ENCODE results near the gene CDON.

Gene CDON

GRCh38 chr11:126083829-126084607, 21.4 kb upstream of the CDON start:
- DNase-seq (ENCODE audit: insufficient read length, low spot score), result no peak
- FAIRE-seq, result no peak

DNA sequence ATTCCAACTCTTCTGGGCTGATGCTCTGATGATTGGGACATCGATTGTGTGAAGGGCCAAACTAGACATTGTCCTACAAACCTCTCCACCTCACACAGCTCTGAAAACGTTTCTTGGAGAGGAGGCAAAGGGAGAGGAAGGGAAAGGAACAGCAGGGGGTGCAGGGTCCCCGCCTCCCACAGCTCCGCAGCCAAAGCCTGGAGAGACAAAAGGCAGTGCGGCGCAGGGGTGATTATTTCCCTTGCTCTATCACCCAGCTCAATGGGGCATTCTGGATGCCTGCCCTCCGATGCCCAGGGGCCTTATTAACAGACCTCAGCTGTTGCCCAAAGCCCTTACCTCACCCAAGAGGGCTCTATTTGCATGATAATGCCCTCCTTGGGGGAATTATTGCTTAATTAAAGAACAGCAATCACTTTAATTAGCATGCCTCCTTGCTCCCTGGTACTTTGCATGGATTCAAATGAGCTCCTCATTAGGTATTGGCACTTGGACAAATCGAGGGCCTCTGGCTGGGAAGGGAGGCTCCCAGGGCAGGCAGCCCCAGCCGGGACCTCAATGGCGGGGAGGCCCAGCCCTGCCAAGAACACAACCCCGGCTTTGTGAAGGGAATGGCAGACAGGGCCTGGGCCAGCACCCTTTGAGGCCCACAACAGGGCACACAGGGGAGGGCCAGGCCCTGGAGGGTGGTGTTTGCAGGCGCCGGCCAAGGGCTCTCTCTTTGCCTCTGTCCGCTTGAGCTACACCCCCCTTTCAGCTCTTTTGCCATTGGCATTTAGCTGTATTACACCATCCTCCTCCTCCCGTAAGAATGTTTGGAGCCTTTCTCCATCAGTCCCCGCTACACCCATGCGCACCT, 19.8 kb upstream of the CDON start:
- no peak for FAIRE-seq

DNA sequence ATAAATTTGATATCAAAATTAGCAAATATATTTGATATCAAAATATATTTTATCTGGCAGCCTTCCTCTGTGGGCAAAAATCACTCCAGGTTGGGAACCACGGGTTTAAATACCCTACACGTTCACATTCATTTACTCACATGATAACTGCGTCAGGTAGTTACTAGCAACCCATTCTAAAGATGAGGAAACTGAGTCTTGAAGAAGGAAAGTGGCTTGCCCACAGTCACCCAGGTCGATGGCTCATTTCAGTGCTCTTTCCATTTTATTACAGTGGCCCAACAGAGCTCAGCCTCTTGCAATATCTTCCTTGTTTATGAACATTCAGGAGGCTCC, 19.2 kb upstream of the CDON start:
- DNase-seq (ENCODE audit: insufficient read length, low spot score), result no peak
- FAIRE-seq, result no peak

More for the DNA sequence above, 19.8 kb upstream of the CDON start:
- no peak for DNase-seq (ENCODE audit: insufficient read length, low spot score)

- FAIRE-seq (no peak), DNase-seq (ENCODE audit: insufficient read length, low spot score) (no peak)
Observed at GRCh38 chr11:126080161-126080941, 17.7 kb upstream of the CDON start.

DNA sequence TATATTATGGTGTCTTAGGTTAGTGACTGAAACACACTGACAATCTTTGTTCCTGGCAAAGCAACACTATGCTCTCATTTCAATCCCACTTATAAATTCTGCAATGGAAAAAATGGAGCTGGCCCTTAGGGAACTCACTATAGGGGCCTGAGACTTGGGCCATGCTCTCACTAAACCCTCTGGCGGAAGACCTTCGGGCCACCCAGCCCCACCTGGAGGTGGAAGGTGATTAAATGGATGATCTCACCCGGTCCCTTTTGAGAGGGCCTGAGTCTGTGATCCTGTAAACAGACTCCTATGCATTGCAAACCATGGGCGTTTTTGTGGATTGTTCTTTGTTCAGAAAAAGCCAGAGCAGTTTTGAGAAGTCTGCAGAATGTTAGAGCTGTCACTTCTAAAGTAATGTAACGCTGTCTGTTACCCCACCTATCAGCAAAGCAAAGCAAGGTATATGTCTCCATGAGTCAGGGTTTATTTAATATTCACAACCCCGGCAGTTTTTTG, 17.0 kb upstream of the CDON start:
- DNase-seq (ENCODE audit: insufficient read length, low spot score) (no peak), FAIRE-seq (no peak)

DNA sequence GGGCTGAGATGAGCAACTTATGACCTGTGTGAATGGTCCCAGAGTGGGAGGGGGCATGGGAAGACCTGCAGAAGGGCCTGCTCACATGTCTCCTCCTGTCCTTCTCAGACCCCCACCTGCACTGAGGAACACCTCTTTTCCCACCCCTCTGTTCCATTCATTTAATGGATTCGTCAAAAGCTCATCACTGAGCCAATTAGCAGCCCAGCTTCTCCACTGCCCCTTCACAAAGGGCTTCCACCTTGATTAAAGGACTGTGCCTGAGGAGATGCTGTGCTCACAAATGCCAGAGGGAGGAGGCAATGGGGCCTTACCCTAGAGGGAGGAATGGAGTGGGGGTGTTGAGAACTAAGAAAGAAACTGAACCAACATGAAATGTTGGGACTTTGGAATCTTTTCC, 14.0 kb upstream of the CDON start:
- DNase-seq (ENCODE audit: insufficient read length, low spot score) (no peak), FAIRE-seq (no peak)

DNA sequence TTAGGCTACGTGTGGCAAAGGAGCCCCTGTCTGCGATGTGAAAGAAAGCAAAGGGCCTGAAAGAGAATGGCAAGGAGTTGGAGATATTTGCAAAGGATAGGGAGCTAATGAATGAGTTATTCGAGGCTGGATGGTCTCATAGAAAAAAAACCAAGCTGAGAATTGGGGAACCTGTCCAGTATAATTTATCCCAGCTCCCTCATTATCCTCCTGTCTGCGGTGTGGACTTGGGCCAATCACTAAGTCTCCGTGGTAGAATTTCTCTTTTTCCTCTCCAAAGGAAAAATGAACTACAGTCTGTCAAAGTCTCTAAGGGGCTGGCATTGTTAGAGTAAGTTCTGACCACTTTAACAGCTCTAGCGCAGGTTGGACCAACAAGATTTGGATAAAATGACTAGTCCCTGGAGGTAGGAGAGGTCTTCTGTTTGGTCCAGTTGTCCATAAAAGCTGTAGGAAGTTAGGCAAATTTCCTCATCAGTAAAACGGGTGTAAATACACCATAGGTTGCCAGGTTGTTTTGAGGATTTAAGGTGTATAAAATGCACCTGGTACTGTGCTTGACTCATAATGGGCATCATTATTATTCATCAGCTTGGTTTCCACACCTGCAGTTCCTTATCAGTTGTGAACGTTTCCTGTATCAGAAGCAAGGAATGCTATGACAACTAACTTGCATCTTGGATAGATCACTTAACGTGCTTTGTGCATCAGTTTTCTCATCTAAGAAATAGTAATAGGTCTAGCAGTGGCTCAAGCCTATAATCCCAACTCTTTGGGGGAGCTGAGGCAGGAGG, 10.3 kb upstream of the CDON start:
- DNase-seq (ENCODE audit: insufficient read length, low spot score) (no peak), FAIRE-seq (no peak)

GRCh38 chr11:126072141-126072741, 9.6 kb upstream of the CDON start:
- DNase-seq (ENCODE audit: insufficient read length, low spot score) (no peak), FAIRE-seq (no peak)

- FAIRE-seq (no peak), DNase-seq (ENCODE audit: insufficient read length, low spot score) (no peak)
Observed at GRCh38 chr11:126063507-126063852, 814 bp upstream of the CDON start.

DNA sequence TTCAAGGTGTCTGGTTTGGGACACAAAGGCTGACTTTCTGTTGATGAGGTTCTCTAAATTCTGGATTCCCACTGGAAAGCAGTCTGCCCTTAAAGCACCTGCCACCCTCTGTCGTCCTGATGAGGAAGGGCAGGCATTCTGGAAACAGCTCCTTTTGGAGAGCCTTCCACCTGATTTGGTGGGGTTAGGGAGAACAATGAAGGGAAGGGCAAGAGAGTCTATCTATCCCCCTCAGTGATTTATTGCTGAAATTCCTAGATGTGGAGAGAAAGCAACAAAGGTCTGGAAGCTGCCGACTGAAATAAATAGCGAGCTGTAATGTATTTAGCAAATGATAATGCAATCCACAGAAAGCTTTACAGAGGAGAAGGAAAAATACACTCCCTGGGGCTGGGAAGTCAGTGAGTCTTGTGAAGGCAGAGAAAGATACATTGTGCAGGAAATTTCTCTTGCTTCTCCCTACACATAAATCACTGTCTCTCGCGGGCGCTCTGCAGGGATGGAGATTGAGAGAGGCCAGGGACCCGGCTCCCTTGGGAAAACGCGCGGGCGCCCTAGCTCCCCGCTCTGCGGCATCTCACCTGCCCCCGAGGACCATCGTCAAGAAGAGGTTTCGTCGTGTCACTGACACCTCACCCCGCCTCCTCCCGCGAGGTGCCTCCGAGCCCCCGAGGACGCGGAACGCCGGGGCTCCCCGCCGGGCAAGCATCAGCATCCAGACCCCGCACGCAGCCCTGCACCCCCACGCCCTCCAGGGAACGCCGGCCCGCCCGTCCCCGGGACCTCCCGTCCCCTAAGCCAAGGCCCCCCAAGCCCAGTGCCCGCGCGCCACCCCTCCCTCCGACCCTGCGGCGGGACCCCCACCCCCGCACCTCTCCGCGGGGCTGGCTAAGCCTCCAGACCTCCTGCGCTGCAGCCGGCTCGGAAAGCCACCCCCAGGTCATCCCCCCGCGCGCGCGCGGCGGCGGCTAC, 673 bp downstream of the CDON start:
- FAIRE-seq (no peak), DNase-seq (ENCODE audit: insufficient read length, low spot score) (peak; percentile 24)

DNA sequence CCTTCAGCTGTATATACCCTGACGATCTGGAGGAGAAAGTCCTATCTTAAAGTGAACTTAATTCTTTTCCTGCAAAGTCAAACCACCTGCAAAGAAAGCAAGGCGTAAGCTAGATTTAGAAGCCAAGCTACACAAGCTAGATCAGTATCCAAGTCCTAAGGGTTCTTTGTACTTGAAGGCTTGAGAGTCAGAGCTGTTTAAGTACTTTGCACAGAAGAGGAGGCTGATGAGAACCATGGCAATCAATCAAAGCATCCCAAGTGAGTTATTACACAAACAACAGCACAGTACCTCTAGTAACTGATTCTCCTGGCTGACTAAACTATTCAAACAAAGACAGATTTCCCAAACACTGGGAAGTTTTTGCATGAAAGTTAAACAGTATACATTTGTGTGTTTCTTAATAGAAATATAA, 1.9 kb downstream of the CDON start:
- no peak for FAIRE-seq
- DNase-seq (ENCODE audit: insufficient read length, low spot score), result no peak

DNA sequence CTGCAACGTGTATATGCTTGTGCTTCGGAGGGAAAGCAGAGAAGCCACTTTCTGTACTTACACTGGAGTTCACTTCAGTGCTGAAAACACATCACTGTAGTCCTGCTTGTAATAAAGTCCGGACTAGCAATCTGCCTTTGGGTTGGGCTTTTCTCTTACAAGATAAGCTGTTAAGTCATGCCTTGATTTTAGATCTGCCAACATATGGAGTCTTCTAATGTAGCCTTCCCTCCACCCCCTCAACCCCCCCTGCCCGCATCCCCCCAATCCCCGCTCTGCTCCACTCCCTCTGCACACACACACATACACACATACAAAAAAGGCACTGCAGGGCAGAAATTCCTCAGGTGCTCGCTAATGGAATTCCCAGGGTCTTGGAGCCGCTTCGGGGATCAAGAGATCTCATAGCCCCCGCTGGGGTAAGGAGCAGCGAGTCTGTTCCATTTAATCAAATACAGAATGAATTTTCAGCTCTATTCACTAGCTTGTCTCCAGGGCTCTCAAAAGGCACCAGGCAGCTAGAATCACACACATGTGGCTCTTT, 3.4 kb downstream of the CDON start:
- no peak for DNase-seq (ENCODE audit: insufficient read length, low spot score)
- no peak for FAIRE-seq

DNA sequence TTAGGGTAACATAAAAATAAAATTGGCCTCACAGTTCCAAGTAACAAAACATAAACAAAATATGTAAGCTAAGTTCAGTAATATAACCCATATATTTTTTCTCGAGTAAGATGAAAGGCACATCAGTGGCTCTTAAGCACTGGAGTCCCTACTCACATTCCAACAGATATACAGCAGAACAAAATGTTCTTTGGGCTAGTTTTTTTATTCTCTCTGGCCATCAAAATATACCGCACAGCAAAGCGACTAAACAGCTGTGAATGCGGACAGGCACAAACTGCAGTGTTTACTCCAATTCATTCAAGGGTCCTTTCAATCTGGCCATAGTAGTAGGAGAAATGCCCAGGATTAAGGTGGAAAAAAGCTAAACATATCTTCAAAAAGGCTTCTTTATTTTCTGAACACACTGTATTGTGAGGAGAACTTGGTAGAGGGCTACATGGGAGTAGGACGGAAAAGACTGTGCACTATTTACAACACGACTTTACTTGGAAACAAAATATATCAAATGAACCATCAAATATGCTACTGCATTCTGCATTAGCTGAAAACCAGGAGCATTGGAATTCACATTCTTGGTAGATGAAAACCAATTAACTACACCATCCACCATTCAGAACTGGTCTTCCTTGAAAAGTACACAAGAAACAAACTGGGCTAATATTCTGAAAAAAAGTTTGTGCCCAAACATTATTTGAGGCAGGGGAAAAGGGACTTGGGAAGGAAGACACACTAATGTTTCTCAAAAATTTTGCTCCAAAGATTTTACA, 4.4 kb downstream of the CDON start:
- no peak for FAIRE-seq
- DNase-seq (ENCODE audit: insufficient read length, low spot score), result no peak

DNA sequence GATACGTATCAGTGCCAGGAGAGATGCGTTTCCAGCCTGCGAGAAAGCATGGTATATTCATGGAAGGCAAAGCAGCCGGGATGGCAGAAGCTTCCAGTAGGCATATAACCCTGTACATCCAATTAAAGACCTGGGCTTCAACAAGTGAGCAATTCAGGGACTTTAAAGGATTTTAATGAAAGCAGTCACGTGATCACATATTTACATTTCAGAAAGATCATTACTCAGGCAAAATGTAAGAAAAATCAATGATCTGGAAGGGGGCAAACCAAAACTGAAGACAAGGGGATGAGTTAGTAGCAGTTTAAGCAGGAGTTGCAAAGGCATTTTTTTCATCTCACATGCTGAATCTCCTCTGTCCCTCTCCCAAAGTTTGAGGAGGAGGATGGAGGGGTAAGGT, 7.8 kb downstream of the CDON start:
- no peak for FAIRE-seq
- DNase-seq (ENCODE audit: insufficient read length, low spot score), result no peak

- DNase-seq (ENCODE audit: insufficient read length, low spot score), result no peak
Observed at GRCh38 chr11:126054408-126054807, 8.3 kb downstream of the CDON start.

DNA sequence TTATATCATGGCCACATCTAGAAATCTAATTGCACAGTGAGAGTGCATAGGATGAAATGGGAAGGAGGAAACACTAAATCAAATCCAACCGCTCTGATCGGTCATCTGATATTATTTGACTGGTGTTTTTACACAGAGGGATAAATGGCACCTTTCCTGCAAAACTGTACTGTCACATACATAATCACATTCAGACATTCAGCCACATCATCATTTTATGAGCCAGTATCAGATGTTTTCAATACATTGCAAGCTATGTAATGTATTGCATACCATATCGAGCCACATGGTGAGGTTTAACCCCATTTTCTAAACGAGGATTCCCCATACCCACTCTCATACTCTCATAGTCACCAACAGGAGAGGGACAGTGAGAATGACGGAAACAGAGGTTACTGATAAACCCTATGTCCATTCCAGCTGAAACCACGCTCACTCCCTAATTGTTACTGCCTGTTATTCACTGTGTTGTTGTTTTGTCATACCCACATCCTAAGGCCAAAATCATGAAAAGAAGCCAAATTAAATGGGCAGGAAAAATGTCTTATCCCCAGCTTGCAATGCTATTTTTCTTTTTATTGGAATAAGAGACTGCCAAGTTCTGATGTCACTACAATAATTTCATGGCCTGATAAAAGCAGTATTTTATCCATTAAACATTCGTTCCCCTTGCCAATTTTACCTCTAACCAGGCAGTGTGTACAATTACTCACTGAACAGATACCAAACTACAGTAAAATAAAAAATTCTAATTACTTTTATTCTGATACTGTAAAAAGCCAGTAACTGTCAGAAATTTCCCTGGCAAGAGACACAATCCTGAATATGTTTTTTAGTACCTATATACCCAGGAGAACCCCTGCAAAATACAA, 9.0 kb downstream of the CDON start:
- FAIRE-seq (no peak), DNase-seq (ENCODE audit: insufficient read length, low spot score) (no peak)

More at GRCh38 chr11:126054408-126054807, 8.3 kb downstream of the CDON start:
- FAIRE-seq, result no peak

DNA sequence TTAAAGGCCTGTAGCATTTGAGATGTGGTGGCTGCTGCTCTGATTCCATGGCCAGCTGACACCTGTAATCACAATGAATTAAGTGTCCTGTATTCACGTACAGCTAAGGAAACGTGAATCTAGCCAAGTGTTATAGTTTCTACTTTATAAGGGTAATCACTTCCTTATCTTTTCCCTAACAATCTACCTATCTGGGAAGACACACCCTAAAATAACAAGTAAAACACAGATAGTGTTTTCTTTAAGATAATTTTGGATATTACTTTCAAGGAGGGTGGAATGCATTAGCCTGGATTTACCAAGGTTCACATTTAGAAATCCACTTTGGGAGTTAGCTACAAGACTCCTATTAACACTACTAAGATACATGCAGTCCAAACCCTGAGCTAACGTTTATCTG, 11.5 kb downstream of the CDON start:
- FAIRE-seq (no peak), DNase-seq (ENCODE audit: insufficient read length, low spot score) (no peak)
